NCI-H345 treated with DMSO at 0.1 percent for 48 hours (cell line): Measurements from ENCODE around the gene JARID2.

Experiments used
- DNase-seq: peaks from one replicate; lab custom pipeline; 2025; ENCODE audit not compliant: unreplicated experiment; lab: John Stamatoyannopoulos, UW

Gene JARID2

DNA sequence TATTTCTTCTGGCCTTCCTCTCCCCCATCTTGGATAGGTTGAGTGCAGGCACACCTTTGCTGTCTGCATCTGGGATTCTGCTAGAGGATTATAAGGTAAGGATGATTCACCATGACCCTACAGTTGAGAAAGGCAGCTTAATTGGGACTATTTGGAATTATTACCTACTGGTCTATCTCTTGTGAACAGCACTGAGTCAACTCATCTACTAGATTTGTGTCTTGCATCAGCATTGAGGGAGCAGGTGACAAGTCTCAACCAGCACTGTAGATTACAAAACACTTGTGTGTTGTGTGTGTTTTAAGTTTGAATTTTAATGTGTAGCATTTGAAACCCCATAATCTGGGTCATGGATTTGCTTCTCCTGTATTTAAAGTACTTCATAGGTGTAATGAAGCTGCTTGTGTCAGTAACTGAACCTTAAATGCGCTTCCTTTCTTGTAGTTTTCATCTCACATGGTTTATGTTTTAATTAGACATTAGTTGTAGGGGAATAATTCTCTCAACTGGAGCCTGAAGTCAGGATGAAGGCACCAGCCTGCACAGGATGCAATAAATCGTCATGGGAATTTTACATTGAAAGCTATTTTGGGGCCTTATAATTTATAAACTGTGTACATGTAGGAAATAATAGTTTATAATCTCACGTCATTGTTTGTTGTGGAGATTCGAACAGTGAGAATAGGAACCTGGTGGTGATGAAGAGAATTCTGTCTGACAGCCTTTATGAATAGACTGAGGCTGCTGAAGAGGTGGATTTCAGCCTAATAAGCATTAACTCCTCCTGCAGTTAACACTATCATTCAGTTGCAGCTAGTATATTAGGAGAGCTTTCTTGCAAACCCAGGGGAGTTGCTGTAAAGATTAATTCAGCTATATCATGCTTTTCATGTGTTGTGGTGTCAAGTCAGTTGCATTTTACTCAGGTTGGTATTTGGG lies 125.1 kb downstream of the JARID2 start:
- no peak for DNase-seq

DNA sequence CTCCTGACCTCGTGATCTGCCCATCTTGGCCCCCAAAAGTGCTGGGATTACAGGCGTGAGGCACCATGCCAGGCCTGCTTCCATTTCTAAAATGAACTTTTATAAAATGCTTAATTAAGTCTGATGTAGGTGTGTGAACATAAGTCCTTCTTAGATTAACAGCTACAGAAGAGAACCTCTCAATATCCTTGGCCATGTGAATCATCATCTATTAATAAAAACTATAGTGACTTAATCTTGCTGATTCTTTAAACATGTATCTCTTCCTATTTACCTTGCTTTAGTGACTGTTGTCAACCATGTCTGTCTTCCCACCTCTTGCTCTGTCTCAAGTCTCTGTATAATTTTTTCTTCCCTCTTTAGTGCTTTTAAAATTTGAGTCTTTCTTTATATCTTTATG lies 127.1 kb downstream of the JARID2 start:
- no peak for DNase-seq

- no peak for DNase-seq
These were observed 128.2 kb downstream of the JARID2 start for GRCh38 chr6:15374119-15374518.

- no peak for DNase-seq
These were observed 129.1 kb downstream of the JARID2 start for GRCh38 chr6:15375018-15375417.

DNA sequence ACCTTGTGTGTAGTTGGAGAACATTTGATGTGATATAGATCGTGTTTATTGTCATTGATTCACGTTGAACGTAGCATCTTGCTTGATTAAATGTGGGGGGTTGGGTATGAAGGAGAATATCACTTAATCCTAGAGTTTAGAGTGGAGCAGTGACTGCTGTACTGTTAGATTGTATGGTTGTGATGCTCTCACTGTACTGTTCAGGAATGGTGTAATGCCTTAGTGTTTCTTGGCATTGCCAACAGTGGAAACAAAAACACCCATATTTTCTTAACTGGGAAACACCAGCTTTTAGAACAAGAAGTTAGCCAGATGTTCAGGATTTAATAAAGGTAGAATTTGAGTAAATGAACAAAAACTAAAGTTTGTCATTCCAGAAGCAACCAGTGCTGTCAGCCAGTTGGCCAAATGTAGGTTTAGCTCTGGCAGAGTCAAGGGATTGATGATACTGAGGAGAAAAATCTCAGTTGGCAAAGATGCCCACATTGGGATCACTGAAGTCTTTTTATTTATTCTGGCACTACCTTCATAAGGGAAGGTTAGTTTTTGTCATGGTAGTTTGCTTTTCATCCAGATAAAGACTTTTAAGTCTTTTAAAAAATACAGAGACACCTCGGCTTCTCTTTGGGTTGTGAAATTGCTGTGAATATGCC lies 129.9 kb downstream of the JARID2 start:
- DNase-seq, result no peak

GRCh38 chr6:15376900-15377487 lies 131.1 kb downstream of the JARID2 start:
- DNase-seq, result no peak

GRCh38 chr6:15378272-15378671 lies 132.4 kb downstream of the JARID2 start:
- no peak for DNase-seq

DNA sequence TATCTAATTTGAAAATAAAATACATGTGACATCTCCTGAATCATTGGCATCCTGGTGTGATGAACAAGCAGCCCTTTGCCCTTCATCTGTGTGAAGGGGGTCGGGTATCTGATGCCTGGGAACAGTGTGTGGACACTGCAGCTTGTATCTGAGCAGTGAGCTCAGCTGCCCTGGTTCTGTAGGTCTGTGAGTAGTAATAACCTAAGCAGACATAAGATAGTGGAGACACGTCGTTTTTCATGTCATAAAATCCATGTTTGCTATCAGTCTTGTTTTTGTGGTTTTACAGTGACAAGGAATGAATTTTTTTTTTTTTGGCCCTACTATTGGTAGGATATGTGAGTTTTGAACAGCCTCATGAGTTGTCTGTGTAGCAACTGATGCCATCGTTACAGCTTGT lies 133.0 kb downstream of the JARID2 start:
- DNase-seq, result no peak

GRCh38 chr6:15380351-15380750 lies 134.5 kb downstream of the JARID2 start:
- DNase-seq, result no peak

DNA sequence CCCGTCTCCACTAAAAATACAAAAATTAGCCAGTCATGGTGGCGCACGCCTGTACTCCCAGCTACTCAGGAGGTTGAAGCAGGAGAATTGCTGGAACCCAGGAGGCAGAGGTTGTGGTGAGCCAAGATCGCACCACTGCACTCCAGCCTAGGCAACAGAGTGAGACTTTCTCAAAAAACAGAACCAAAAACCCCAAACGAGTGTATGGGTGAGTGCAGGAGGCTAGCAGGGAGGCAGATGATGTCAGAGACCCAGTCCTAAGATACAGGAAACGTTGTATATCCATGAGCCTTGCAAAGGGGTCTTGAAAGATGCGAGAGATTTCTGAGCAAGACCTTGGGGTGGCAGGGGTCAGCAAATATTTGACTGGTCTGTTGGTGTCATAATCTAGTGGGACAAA lies 136.2 kb downstream of the JARID2 start:
- no peak for DNase-seq

GRCh38 chr6:15382712-15383111 lies 136.8 kb downstream of the JARID2 start:
- DNase-seq, result no peak

DNA sequence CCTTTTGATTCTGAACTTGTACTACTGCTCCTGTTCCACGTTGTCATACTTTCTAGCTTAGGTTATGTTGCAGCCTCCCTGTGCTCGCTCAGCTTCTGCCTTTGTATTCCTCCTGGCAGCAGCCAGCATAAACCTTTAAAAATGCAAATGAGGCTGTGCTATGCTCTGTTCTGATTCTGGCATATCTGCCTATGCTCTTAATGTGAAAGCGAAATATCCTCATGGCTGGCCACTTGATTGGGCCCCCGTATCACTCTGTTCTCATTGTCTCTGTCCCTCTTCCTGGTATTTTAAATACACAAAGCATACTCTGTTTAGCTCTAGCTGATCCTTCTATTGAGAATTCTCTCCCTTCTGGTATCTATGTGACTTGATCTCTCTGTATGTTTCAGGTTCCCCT lies 139.0 kb downstream of the JARID2 start:
- DNase-seq, result no peak

GRCh38 chr6:15385521-15385920 lies 139.7 kb downstream of the JARID2 start:
- no peak for DNase-seq

GRCh38 chr6:15386110-15386755 lies 140.4 kb downstream of the JARID2 start:
- DNase-seq, result no peak

DNA sequence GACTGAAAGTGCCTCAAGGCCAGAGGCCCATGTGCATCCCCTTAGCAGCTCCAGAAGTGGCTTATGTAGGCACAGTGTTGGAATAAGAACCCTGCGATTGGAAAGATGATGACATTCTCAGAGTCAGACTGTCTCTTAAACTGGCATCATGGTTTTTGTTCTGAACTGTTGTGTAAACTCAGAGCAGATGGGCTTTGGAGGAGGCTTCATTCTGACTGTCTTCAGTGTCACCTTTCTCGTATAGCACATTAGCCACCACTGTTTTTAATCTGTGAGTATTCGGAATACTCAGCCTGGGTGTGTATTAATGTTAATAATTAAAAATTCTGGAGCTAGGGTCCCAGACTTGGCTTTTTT lies 140.9 kb downstream of the JARID2 start:
- no peak for DNase-seq

DNA sequence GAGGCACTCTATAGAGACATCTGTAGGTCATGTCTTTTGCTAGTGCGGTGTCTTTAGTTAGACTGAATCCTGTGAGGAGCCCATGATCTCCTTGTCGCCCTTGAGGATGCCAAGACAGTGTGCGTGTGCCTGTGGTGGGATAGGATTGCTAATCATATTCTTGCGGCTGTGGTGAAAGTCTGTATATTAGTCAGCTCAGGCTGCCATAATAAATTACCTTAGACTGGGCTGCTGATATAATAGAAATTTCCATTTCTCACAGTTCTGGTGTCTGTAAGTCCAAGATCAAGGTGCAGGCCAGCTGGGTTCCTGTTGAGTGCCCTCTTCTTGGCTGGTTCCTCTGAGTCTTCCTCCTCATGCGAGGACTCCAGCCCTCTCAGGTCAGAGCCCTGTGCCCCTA lies 141.2 kb downstream of the JARID2 start:
- no peak for DNase-seq

DNA sequence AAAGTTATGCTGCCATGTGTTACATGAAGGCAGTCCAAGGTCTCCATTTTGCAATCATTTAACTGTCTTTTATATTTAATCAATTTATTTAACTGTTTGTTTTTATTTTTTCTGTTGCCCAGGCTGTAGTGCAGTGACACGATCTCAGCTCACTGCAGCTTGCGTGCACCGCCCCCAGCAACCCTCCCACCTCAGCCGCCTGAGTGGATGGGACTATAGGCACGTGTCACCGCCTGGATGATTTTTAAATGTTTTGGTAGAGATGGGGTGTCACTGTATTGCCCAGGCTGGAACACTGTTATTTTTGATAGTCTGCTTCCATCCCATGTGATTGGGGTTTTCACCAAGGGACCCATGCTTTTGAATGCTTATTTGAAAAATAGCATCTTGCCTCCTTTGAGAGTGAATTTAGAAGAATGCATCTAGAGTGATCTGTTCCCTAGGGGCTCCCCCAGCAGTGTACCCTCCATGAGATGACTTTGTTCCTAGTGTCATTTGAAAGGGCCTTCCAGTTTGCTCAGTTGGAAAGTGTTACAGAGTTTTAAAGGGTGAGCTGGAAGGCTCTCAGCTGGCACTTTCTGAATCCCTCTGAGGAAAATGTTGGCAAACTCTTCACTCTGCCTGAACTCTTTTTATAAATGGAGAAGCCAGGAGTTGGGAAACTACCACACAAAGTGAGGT lies 143.4 kb downstream of the JARID2 start:
- DNase-seq, result no peak

DNA sequence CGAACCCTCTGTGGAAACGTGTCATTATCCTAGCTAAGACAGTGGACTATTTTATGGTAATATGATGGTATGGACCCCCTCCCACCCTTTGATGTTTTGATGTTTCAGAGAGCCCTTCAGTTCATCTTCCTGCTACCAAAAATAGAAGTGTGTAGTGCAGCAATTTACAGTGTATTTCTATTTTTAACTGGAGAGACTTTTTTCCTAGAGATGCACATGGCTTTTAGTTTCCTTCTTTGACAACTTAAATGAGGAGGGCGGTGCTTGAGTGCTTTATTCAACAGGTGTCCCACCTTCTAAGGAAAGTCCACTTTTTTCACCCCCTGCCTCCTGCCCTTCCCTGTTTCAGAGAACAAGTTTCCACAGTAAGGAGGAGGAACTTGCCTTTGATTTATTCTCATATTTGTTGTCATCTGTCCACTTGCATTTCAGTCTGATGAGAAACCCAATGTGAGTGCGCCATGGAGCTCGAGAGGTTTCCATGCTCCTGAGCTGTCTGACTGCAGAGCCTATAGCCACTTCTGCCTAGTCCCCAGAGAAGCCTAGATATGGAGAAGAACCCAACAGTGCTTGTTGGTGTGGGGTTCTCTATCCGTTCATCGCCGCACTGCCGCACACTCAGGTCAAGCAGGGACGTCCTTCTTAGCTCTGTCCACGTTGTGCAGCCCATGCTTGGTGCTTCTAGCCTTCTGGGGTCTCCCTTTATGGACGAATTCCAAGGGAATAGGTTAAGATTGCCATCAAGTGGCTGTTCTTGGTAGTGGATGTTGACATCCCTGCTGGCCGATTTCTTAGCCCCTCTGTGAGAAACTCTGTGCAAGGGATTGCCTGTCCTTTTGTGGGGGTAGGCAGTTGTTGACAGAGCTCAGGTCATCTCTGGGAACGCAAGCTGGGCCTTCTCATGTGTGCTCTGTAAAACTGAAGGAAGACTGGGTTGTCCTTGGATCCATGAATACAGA lies 144.2 kb downstream of the JARID2 start:
- no peak for DNase-seq

DNA sequence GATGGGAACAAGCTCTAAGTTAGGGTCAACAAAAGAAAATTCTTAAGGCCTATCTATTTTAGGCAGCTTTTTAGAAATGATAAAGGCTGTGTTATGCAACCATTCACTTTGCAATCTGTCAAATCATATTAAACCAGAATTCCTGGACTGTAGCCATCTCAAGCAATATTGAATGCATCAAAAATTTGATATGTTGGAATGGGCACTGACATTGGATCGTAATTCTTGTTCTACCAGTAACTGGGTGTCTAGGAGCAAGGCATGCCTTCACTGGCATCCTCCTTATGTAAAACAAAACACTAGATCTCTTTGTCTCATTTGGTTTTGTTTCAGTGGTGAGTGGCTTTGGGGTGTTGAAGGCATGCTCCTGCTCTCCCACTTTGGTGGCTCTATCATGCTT lies 145.6 kb downstream of the JARID2 start:
- DNase-seq, result no peak

- DNase-seq, result no peak
These were observed 146.3 kb downstream of the JARID2 start for GRCh38 chr6:15392182-15392581.
